Measurements from ENCODE around the gene SF1.
A peak's percentile ranks its signal among the peaks of the same experiment; 100 is the strongest.

The SF1 gene

DNA sequence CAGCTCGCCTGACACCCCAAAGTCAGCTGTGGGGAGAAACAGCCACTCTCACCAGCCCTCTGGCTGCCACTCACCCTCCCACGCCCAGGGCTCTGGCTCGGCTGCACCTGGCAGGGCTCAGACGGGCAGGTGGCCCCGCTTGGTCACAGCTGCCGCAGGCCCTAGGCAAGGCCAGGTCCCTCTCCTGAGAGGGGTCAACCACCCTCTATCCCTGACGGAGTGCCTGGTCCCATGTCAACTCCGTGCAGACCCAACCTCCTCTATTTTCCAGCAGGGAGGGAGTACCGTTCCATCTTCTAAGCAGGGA lies 22.8 kb upstream of the SF1 start:
- DNase-seq, result no peak

DNA sequence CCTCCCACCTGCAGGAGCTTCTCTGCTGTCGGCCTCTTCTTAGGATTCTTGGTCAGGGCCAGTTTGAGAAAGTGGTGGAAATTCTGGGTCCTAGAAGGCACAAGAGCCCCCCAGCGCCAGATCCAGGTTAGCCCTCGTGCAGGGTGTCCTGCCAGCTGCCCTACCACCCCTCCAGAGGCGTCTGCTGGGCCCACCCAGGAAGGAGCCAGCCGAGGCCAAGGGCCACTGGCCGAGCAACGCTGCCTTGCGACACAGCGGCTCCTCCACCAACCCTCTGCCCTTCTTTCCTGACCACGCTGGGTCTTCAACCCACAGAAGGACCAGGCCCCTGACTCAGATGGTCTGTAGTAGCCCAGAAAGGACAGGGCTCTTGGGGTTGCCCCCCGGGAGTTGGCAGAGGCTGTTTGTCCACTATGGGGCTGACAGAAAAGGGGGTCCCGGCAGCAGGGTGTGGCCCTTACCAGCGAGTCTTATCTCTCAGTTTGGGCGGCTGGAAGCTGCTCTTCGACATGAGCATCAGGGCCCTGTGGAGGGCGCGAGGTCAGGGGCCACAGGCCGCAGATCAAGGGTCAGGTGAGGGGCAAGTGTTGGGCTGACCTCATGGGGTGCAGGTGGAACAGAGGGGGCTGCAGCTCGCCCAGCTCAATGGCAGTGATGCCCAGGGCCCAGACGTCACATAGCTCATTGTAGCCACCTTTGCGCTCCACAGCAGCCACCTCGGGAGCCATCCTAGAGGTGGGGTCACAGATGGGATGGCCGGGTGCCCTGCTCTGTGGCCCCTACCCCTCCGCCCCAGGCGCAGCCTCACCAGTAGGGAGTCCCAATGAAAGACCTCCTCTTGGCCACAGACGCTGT lies 22.2 kb upstream of the SF1 start:
- no peak for DNase-seq

DNA sequence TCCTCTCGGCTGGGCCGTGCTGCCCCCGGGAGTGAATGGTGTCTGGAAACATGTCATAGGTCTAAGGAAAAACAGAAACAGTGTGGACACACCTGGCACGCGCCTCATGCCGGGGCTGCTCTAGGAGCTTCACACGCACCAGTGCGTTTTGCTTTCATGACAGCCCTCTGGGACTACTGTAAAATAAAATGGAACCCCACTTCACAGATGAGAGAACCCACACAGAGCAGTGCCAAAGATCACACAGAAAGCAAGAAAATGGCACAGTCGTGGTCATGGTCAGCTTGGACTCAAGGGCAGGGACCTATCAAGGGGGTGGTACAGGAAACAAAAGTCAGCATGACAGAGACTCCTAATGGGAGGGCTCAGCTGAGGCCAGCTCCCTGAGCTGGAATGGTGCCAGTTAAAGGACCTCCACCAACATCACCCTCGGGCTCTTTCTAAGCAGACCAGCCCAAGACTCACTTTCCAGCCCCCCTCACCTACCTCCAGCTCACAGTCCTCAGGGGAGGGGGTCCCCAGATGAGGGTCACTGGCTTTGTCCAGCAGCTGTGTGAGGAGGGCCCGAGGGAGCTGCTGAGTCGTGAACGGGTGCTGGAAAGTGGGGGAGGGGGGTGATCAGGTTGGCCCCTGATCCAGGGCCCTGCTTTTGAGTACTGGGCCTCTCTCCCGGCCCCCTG lies 21.4 kb upstream of the SF1 start:
- DNase-seq, result peak; percentile 71

DNA sequence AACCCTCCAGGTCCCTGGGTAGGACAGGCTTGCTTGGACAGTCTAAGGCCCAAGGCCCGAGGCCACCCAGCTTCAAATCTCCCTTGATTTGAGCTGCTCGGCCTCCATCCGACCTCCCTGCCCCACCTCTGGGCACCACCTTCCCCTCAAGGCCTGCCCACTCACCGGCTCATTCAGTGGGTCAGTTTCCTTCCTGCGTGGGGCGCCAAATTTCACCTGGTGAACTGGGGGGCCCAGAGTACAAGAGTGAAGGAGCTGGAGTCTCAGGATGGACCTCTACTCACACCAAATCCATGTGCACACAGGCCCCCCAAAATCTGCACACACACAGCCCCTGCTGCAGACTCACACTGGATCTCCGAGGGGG lies 20.9 kb upstream of the SF1 start:
- no peak for DNase-seq

DNA sequence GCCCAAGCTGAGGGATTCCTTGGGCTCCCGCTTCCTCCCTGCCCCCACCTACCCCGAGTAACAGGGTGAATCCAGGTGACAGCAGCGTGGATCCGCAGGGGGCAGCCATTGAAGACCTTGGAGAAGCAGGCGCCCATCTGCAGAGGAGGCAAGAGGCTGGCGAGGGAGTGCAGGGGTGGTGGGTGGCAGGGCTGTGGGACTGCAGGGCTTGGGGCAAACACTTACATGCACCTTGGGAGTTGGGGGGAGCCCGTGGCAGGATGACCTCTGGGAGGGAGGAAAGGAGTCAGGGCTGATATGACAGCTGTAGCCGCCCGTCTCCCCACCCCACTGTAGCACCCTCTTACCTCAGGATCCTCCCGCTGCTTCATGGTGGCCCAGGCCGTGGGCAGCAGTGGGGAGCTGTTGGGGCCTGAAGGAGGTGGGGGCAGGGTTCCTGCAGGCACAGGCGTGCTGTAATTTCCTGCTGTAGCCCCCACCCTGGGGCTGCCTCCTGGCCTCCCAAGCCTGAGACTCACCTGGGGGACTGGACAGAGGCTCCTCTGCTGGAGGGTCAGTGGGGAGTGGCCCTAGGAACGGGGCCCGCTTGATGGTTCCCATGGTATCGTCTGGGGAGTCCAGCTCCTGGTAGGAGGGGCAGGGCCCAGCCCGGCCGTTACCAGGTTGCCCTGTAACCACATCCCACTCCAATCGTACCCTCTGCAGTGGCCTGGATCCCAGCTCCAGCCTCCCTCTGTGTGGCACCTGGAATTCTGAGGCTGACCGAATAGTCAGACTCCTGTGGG lies 18.6 kb upstream of the SF1 start:
- no peak for DNase-seq

DNA sequence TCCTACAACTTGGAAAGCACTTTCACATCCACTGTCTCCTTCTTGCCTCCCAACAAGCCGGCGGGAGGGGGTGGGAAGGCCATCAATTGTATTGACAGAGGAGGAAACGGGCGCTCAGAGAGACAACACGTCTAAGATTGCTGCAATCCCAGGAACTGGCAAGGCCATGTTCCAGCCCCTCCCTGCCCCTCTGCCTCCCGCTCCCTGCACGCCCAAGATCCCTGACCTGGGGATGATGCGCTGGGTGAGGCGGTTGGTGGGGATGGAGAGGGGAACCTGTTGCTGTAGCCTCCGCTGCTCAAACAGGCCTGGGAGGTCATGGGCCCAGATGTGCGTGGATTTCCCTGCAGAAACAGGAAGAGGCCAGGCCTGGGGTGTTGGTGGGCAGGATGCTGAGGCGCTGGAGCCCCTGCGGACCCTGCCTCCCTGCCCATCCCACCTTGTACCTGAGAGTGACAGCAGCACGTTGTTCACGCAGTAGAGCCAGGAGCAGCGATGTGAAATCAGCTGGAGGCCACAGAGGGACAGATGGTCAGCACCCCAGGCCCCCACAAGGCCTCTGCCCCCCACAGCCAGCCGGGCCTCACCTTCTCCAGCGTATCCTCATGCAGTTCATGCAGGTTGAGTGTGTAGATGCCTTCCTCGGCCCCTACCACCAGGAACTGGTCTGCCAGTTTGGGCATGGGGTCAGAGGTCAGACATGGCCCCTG lies 17.9 kb upstream of the SF1 start:
- DNase-seq, result no peak

DNA sequence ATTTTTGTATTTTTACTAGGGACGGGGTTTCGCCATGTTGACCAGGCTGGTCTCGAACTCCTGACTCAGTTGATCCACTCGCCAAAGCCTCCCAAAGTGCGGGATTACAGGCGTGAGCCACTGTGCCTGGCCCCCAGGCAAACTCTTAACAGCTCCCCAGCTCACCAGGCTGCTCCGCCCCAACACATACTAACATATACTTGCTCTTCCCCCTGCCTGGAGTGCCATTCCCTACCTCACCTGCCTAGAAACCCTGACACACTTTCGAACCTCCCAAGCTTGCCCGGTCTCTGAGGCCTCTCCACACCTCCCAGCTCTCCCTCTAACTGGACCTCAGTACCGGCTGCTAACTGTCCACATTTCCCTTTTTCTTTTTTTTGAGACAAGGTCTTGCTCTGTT lies 16.2 kb upstream of the SF1 start:
- DNase-seq, result no peak

DNA sequence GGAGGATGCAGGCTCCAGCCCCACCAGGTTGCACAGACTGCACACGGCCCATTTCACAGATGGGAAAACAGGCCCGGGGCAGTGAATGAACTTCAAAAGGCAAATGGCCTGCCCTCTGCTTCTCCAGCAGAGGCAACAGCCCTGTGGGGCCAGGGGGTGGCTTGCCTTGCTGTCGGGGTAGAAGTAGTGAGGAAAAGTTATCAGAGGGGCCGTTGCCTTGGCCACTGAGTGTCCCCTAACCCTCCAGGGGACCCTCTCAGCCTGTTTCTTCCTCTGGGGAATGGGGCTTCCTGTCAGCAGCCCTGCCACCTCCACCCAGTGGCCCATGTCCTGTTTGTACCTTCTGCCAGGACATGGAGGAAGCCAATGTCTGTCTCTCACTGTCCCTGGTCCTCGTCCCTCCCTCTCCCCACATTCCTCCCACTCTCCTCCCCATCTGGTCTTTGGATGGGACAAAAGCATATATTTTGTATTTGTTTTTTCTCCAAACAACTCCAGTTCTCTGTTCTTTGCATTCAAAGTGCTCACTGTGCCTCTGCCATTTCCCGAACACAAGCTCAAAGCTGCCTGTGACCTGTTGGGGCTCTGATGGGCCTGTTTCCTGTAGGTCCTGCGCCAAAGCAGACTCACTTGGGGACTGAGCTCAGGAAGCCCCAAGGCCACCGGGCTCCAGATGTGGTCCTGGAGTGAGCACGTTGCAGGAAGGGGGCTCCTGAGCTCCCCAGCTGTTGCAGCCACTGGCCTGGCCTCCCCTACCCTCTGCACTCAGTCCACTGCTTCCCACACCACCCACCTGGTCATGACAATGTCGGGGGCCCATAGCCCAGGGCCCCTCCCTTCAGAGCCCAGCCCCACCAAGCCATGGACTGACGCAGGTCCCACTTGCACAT lies 15.2 kb upstream of the SF1 start:
- no peak for DNase-seq

DNA sequence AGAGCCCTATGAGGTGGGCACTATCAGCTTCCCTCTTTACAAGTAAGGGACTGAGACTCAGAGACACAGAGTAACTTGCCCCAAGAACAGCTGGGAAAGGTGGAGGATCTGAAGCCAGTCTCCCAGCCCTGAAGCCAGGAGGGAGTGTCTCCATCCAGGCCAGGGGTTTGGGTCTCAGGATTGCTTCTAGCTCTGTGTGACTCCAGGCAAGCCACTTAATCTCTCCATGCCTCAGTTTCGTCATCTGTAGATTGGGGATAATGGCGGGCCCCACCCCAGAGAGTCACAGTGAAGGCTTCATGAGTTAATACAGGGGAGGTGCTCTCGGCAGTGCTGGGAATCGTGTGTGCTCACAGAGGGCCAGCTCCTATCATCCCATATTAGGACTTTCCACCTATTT lies 14.1 kb upstream of the SF1 start:
- DNase-seq, result no peak

DNA sequence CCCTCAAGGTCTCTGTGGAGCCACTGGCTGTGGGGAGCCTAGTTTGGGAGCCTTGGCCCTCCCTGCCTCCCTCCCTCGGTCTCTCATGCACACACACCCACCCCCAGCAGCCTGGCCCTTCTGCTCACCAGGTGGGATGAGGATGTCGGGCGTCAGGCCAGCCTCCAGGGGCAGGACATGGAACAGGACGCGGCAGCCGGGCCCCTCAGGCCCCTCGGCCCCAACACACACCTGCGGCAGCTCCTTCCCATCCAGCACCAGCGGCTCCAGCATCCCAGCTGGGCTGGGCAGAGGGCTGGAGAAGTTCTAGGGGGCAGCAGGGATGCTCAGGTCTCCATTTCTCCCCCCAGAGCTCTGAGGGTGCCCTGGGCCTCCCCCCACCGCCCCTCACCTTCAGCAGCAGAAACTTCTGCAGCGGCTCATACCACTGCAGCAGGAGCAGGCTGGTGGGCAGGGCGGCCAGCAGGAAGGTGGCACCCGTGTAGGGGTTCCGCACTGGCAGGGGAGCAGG lies 13.5 kb upstream of the SF1 start:
- DNase-seq, result no peak

DNA sequence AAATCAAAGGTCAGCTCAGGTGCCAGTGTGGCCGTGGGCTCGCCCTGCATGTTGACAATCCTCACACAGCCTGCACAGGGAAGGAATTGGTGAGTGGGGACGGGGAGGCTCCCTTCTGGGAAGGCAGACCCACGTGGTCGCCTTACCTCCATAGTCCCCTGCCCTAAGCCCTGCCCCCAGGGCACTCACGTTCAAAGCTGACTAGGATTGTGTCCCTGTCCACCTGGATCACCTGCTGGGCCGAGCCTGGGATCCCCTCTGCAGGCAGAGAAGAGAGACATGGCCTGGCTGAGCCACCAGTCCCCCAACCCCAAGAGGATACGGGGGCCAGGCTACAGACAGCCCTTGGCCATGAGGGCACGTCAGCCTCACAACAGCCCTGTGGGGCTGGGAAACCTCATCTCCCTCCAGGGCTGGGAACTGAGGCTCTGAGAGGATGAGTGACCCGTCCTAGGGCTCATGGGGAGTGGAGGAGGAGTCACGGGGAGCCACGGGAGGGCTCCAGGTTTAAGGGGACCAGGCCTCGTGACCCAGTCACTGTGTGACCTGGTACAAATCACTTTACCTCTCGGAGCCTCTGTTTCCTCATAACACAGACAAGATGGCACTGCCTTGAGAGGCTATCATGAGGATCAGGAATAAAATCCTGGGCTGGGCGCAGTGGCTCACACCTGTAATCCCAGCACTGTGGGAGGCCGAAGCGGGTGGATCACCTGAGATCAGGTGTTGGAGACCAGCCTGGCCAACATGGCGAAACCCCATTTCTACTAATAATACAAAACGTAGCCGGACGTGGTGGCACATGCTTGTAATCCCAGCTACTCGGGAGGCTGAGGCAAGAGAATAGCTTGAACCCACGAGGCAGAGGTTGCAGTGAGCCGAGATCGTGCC lies 12.1 kb upstream of the SF1 start:
- no peak for DNase-seq

DNA sequence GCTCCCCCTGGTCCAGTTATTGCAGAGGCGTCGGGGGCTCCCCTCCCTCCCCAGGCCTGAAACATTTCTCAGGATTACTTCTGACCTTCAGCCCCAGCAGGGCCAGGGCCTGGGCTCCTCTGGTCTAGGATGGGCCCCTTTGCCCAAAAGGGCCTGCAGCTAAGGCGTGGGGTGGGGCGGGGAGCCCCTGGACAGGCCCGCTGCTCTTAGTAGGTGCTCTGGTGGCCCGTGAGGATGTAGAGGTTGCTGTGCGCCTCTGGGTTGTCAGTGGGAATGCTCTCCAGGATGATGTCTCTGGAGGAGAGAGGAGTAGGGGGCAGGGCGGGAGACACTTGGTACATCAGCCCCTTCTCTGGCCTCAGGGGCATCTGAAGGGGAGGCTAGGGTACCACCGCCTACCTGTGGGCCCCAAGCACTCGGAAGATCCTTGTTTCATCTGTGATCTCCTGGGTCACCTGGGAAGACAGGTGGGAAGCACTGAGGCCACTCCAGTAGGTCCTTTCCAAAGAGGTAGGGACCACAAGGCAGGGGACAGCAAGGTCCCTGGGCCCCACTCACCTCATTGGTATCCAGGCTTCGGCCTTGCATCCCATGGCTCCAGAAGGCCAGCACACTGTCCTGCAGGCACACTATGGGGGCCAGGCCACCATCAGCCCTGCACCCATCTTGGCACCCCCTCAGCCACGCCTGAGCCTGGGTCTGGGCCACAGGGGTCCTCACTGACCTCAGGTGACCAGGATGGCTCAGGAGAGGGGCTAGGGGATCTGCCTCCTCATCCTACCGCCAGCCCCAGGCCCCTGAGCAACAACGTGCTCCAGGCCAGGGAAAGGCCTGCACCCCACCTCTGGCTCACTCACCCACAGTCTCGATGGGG lies 11.2 kb upstream of the SF1 start:
- no peak for DNase-seq

DNA sequence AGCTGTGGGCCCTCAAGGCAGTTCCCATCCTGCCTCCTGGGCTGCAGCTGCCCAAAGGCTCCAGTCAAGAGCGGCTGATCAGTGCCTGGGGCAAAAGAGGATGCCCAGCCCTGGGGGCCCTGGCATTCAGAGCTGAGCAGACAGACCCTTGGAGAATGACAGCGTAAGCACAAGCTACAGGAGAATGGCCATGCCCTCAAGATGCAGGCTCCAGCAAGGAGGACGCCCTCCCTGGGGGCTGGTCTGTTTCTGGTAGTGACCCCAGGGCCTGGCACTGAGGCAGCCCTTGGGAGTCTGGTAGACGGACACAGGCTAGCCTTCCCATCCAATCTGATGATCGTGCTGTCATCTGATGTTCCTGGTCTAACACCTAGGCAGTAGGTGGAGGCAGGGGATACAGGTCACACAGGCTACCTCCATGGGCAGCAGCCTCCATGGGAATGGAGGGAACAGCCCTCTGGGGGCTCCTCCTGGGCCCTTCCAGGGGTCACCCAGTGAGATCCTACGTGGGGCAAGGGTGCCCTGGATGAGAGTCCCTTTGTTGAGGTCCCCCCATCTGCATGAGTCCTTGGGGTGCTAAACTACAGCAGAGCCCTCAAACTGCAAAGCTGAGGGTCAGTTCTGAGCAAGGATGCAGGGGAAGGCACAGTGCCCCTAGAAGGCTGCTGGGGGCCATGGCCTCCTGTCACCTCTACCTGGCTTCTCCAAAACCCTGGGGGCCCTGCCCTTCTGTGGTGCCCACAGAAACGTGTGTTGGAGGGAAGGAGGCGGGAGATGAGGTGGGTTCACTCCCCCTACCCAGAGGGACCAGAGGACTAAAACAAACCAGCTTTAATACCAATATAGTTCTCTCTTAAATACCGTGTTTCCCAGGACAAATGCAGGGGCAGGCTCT lies 10.2 kb upstream of the SF1 start:
- DNase-seq, result no peak

DNA sequence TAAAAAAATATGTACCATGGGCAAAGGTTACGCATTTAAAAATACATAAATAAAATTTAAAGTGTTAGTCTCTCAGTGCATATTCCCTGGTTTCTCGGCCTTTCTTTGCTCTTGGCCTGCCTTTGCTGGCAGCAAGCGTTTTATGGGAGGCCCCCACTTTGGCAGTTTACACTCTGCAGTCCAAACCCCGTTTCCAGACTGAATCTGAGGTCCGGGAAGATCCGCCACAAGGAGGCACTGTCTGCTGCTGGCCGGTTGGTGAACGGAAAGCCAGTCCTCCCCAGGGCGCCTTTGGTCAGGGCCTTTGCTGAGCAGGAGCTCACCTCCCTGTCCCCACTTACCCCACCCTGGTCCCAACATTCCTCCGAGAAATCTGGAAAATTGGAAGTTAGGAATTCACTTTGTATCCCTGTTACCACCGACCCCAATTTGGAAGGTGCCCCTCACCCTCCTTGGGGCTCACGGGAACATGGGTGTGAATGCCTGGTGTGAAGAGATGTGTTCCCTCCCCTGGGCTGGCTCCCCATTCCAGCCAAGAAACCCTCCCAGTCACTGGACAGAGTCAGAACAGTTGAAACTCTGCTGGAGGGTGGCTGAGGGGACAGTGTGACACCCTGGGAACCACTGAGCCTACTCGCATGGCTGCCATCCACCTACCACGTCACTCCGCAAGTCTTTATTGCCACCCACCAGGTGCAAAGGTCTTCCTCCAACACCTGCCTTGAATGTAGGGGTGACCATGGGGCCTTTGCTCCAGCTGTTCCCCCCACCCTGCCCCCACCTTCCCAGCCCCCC lies 9.4 kb upstream of the SF1 start:
- DNase-seq, result peak; percentile 51

DNA sequence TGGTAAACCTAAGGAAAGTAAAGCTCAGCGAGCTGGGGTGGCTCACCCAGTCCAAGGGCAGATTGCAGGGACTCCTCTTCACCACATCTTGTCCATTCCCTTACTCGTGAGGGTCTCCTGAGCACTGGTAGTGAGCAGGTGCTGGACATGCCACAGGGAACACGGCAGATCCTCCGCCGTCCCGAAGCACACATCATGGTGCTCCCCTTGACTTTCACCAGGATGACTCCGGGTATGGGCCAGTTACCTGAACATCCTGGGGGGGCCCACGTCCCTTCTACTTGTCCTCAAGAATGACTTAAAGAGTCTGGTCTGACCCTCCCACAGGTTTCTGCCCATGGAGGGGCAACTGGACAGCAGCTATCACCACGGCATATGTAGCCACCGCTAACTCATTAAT lies 8.0 kb upstream of the SF1 start:
- no peak for DNase-seq

DNA sequence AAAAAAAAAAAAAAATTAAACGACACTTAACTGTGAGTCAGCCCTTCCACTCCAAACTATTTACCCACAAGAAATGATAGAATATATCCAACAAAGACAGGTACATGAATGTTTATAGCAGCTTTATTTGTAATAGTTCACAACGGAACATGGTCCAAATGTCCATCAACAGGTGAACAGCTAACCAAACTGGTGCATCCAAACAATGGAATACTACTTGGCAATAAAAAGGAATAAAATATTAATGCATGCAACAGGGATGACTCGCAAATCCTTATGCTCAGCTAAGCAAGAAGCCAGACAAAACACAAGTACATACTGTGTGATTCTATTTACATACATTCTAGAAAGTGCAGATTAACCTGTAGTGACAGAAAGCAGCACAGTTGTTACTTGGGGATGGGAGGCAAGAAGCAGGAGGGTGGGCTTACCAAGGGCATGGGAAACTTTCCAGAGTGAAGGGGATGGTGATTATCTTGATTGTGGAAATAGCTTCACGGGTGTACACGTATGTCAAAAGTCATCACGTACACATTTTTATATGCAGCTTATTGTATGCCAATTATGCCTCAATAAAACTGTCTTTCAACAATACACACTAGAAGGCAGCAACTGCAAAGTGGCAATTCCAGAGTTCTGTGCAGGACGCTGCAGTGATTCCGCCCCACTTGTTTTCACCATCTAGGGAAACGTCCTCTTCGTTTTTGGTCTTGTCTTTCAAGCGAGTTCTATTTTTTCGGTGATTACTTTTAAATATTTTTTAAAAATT lies 6.7 kb upstream of the SF1 start:
- no peak for DNase-seq

DNA sequence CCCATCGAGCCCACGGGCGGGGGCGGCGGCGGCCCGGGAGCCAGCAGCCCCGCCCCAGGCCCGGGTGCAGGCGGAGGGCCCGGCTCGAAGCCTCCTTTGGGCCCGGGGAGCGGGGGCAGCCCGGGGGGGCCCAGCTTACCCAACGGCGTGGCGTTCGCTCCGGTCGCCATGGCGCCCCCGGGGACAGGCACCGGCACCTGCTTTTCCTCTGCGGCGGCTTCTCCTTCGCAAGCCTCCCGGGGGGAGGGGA lies 194 bp downstream of the SF1 start:
- DNase-seq, result no peak

Data from NCI-H69 (cell line).